WTC11 (cell line): ENCODE results near the gene UBAP1.

Experiments used
- CTCF ChIP-seq: fragments of 200-600 bp; IDR thresholded peaks from 2 replicates; pipeline ENCODE4 v1.8.0; 2022; ENCODE audit warnings: antibody characterized with exemption
- E2F4 ChIP-seq: sonication (generic); formaldehyde crosslinking; IDR thresholded peaks from 2 replicates; pipeline ENCODE4 v1.8.1; 2022; ENCODE audit warnings: low read depth, mild to moderate bottlenecking, moderate library complexity, missing genetic modification reagents, borderline replicate concordance
- ELF4 ChIP-seq: sonication (generic); formaldehyde crosslinking; IDR thresholded peaks from 2 replicates; pipeline ENCODE4 v1.8.1; 2022; ENCODE audit warnings: low read depth, mild to moderate bottlenecking, moderate library complexity, missing genetic modification reagents
- GABPB1 ChIP-seq: sonication (generic); formaldehyde crosslinking; IDR thresholded peaks from 2 replicates; pipeline ENCODE4 v1.8.1; 2023; ENCODE audit warnings: mild to moderate bottlenecking, missing genetic modification reagents
- HMGXB4 ChIP-seq: sonication (generic); formaldehyde crosslinking; IDR thresholded peaks from 2 replicates; pipeline ENCODE4 v1.8.1; 2023; ENCODE audit warnings: mild to moderate bottlenecking, moderate library complexity, missing genetic modification reagents
- NR1H2 ChIP-seq: sonication (generic); formaldehyde crosslinking; IDR thresholded peaks from 2 replicates; pipeline ENCODE4 v1.9.0; 2021; ENCODE audit warnings: mild to moderate bottlenecking, moderate library complexity, missing genetic modification reagents
- PRDM15 ChIP-seq: sonication (generic); formaldehyde crosslinking; IDR thresholded peaks from 2 replicates; pipeline ENCODE4 v1.8.0; 2022; ENCODE audit warnings: missing genetic modification reagents
- TCF7 ChIP-seq: sonication (generic); formaldehyde crosslinking; IDR thresholded peaks from 2 replicates; pipeline ENCODE4 v1.8.0; 2022; ENCODE audit warnings: mild to moderate bottlenecking, low read depth, missing genetic modification reagents, moderate library complexity

- no peak for TF ChIP-seq CTCF
- no peak for TF ChIP-seq TCF7 (CRISPR knock-in tag)
- TF ChIP-seq ELF4 (CRISPR knock-in tag), result no peak
- no peak for TF ChIP-seq HMGXB4
- TF ChIP-seq PRDM15, result no peak
- TF ChIP-seq GABPB1 (CRISPR knock-in tag), result no peak
- no peak for TF ChIP-seq E2F4 (CRISPR knock-in tag)
- TF ChIP-seq NR1H2, result no peak
Measured at GRCh38 chr9:34275811-34276210, 97.0 kb downstream of the UBAP1 start.
